NB4 (cell line): Measurements from ENCODE around the gene PAK5.
A peak's percentile ranks its signal among the peaks of the same experiment; 100 is the strongest.

ENCODE experiments used
- DNase-seq: peaks from one replicate; pipeline ENCODE4 v3.0.0; 2010; ENCODE audit warnings: low read depth
- H3K4me3 ChIP-seq: one replicate; pipeline ENCODE4 v1.5.1; 2011; ENCODE audit warnings: mild to moderate bottlenecking, low read depth, low read length, moderate library complexity
- CTCF ChIP-seq: IDR thresholded peaks from one replicate; pipeline ENCODE4 v1.5.1; 2012; ENCODE audit warnings: low read depth, low read length
- MAX ChIP-seq: IDR thresholded peaks from 2 replicates; pipeline ENCODE4 v1.6.1; 2011; ENCODE audit warnings: low read depth, low read length
- MYC ChIP-seq: IDR thresholded peaks from 2 replicates; pipeline ENCODE4 v1.6.1; 2011; ENCODE audit warnings: low read depth, low read length
- POLR2A ChIP-seq: IDR thresholded peaks from 2 replicates; pipeline ENCODE4 v1.6.1; 2011; ENCODE audit warnings: mild to moderate bottlenecking; ENCODE audit not compliant: insufficient read length; ENCODE audit errors: extremely low read depth

The PAK5 gene

DNA sequence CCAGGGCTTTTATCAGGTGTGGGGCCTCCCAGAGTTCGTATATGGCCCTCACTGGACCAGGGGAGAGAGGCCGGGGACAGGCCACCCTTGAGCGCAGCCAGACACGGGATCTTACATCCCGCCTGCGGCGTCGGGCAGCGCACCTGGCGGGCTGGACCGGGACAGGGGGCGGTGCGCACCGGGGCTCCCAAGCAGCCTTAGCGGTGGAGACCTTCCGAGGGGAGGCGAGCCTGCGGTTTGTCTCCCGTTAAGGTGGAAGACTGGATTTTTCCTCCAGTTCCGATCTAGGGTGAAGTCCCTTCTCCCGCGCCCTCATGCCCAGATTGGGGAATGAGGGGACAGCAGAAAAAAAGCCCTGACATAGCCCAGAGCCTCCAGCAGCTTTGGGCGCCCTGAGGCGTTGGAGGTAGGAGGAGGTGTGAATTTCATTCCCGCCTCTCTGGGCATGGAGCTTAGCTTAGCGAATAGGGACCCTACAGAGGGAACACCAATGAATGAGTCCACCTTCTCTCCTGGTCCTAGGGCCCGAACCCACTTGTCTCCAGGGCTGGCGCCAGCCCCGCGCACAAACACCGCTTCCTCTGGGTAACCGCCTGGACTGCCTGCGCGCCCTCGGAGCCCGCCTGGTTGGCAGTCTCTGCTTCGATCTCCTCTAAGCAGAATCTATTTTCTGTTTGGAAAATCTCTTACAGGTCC, 331.2 kb downstream of the PAK5 start:
- no peak for DNase-seq
- no peak for TF ChIP-seq MAX
- TF ChIP-seq CTCF = no peak
- no peak overlapping the region for H3K4me3 ChIP-seq

DNA sequence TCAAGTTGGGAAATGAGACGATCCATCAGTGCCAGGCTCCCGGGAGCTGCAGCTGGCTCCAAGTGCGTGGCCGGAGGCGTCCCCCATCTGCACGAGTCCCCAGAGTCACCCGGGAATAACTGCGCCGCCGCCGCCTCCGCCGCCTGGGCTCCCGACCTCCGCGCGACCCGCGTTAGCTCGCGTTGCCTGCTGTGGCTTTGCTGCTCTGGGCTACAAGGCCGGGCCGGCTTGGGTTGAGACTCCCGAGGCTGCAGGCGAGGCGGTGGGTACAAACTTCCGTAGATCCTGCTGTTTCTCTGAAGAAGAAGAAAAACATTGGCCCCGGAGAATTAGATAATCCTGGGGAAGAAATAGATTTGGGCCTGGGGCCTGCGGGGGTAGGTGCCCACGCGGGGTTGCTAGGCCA, 331.9 kb downstream of the PAK5 start:
- no peak for DNase-seq
- no peak for TF ChIP-seq MYC
- TF ChIP-seq CTCF = no peak
- TF ChIP-seq POLR2A = no peak
- TF ChIP-seq MAX = no peak
- no peak overlapping the region for H3K4me3 ChIP-seq

GRCh38 chr20:9506280-9506821, 332.5 kb downstream of the PAK5 start:
- TF ChIP-seq POLR2A (no peak), MAX (no peak), CTCF (no peak), MYC (no peak)
- no peak for DNase-seq
- H3K4me3 ChIP-seq = no peak overlapping the region

DNA sequence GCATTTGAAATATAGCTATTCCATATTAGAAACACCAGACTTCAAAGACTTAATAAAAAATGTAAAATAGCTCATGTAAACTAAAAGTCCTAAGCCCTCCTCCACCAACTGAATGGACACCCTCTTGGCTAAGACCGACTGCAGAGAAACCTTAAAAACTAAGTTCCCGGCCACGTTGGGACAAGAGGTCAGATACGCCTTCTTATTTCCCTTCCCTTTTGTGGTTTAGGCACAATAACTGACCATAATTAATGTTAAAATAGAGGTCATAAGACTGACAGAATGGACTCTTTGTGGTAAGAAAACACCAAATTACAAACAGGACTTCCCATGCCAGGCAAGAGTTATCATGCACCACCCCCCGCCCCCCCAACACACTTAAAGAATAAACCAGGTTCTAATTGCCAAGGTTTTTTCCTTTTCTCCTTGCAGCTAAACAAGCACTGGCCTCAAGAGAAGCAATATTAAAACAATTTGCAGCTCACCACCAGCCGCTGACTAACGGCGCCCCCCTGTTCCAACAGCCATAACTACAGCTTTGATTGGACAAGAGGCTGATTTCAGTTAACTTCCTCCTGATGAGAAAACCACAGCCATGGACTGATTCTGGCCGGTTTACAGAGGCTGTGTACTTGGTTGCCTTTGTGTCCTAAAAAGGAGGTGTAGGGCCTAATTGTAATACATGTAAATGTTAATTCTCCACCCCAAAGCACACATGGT, 335.2 kb downstream of the PAK5 start:
- H3K4me3 ChIP-seq = no peak overlapping the region
- DNase-seq = peak; percentile 89
- no peak for TF ChIP-seq POLR2A
- TF ChIP-seq MYC = no peak
- TF ChIP-seq MAX = no peak
- TF ChIP-seq CTCF = peak; percentile 21

GRCh38 chr20:9501473-9501872, 337.4 kb downstream of the PAK5 start:
- no peak for DNase-seq
- no peak for TF ChIP-seq CTCF
- no peak for TF ChIP-seq POLR2A
- TF ChIP-seq MYC = no peak
- TF ChIP-seq MAX = no peak
- H3K4me3 ChIP-seq = no peak overlapping the region

DNA sequence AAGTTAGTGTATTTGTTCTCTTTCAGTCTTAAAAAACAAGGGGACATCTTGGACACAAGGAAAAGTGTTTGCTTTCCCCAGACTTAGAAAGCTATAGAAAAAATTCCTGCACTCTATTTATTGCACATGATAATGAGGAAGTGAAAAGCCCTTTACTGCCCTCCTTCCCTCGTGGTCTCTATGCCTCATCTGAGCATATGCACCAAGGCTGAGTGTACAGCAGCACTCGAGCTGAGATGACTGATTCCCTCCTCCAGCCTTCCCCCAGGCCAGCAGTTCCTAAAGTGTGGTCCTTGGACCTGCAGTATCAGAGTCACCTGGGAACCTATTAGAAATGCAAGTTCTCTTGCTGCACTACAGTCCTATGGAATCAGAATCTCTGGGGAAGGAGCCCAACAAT, 338.8 kb downstream of the PAK5 start:
- DNase-seq = peak; percentile 68
- TF ChIP-seq POLR2A = no peak
- TF ChIP-seq MYC = no peak
- no peak for TF ChIP-seq CTCF
- TF ChIP-seq MAX = no peak

More for the DNA sequence above, 338.8 kb downstream of the PAK5 start:
- no peak overlapping the region for H3K4me3 ChIP-seq
